ENCODE measurements around the gene DMXL2. TPM values are rescaled to one million over a fixed set of nuclear protein-coding genes. Genes with fewer than 3 reads are reported as not detected.

The DMXL2 gene
- total and polyA plus RNA-seq, 9 of the 15 experiments (the other 6 are each of a cell fraction or from before 2014, with no cell fraction given): 9.3 to 57.7 (median 30.7) TPM

GRCh38 chr15:51416129-51416528 lies 206.4 kb downstream of the DMXL2 start:
- intact Hi-C loops (cut with micrococcal nuclease) (no loop called here), in situ Hi-C loops (cut with MboI) (no loop called here)
- WGBS (ENCODE audit: insufficient coverage, low coverage, missing lambda C conversion rate): 6% methylated on average over 4 of the region's 4 CpGs
- H3K9me3 ChIP-seq (replicated peaks; ENCODE audit: control insufficient read depth, insufficient read depth, low read depth, low read length): no peaks in the 10 kb centered on the region
- H3K27ac ChIP-seq (ENCODE audit: extremely low read depth, low read depth, low read length): no peak overlapping the region
- H3K4me1 ChIP-seq (replicated peaks in 1 of 2; ENCODE audit: control insufficient read depth in 2 of 2, insufficient read depth in 2 of 2, low read length in 2 of 2): no peaks in the 10 kb centered on the region
- H3K4me2 ChIP-seq (ENCODE audit: insufficient read depth, low read length): no peak overlapping the region
- DNase-seq (ENCODE audit: extremely low read depth in 1 of 4, low spot score in 3 of 4) (no peak), FAIRE-seq (no peak), ATAC-seq (no peak)
- no peak overlapping the region for H3K9ac ChIP-seq (ENCODE audit: insufficient read depth in 1 of 2, low read depth in 2 of 2, low read length in 2 of 2)
- no peak overlapping the region for H3K4me3 ChIP-seq
- no peaks in the 10 kb centered on the region for H3K9me1 ChIP-seq (ENCODE audit: control insufficient read depth, insufficient read depth, low read length)
- no peaks in the 10 kb centered on the region for H3K27me3 ChIP-seq (ENCODE audit: control insufficient read depth in 2 of 2, insufficient read depth in 2 of 2, low read length in 2 of 2)
- ChIA-PET POLR2A (interaction anchor here (0.6 to 1.3 kb wide), 3 partner anchors 16 to 93 kb away, joined by 3 to 5 read pairs (median 3); no protein-coding TSS in a partner anchor), CTCF (ENCODE audit: low intra/inter-chr PET ratio) (no interaction called here)
- TF ChIP-seq SMARCA5 (IDR thresholded peaks at IDR 0.05) (no peak), MYC (IDR thresholded peaks at IDR 0.05; ENCODE audit: low read depth, low read length) (no peak), MYC (CRISPR knock-in tag; IDR thresholded peaks at IDR 0.05; ENCODE audit: borderline replicate concordance, low read depth) (no peak), HDAC6 (IDR thresholded peaks at IDR 0.05; ENCODE audit: low read depth, low read length) (no peak), ATF7 (IDR thresholded peaks at IDR 0.05) (no peak), CCAR2 (IDR thresholded peaks at IDR 0.05; ENCODE audit: low read depth, low read length) (no peak), TCF15 (CRISPR knock-in tag; IDR thresholded peaks at IDR 0.05) (no peak), THAP12 (CRISPR knock-in tag; IDR thresholded peaks at IDR 0.05) (no peak)
- H4K20me1 ChIP-seq (replicated peaks; ENCODE audit: control insufficient read depth, insufficient read depth, low read length): no peaks in the 10 kb centered on the region
- BruUV-seq (replicated peaks): no TSS peak
- no peaks in the 10 kb centered on the region for H3K79me2 ChIP-seq (ENCODE audit: control insufficient read depth, insufficient read depth, low read length)
- no peaks in the 10 kb centered on the region for H3K36me3 ChIP-seq (ENCODE audit: control insufficient read depth, insufficient read depth, low read length)
- H2AFZ ChIP-seq (ENCODE audit: low read depth, low read length): no peak overlapping the region
